Measurements from ENCODE around the gene PM20D2. TPM values are rescaled to one million over a fixed set of nuclear protein-coding genes. Genes with fewer than 3 reads are reported as not detected.

PM20D2 gene
- polyA plus RNA-seq, 1 experiment, result 6.5 TPM

GRCh38 chr6:89138173-89138572 lies 7.7 kb upstream of the PM20D2 start:
- DNase-seq (ENCODE audit: low read depth, low spot score), result no peak
- ChIA-PET POLR2A (interaction anchor here (0.8 kb wide), 1 partner anchor 58 kb away, joined by 3 read pairs; the partner anchor contains the start of gene PNRC1), CTCF (interaction anchor here (1.0 kb wide), 1 partner anchor 155 kb away, joined by 3 read pairs; no protein-coding TSS in a partner anchor)
- Histone ChIP-seq H3K27ac (ENCODE audit: low read depth, low read length) (no peak overlapping the region), H3K4me3 (ENCODE audit: low read depth, low read length) (no peak overlapping the region), H3K27me3 (ENCODE audit: control insufficient read depth, insufficient read depth, low read length) (no peaks in the 10 kb centered on the region), H3K9me3 (ENCODE audit: control insufficient read depth, insufficient read depth, low read length) (no peaks in the 10 kb centered on the region)
- no peak for TF ChIP-seq CTCF (IDR thresholded peaks at IDR 0.05; ENCODE audit: low read depth, low read length)

- no peaks in the 10 kb centered on the region for H3K9me3 ChIP-seq (ENCODE audit: control insufficient read depth, insufficient read depth, low read length)
- DNase-seq (ENCODE audit: low read depth, low spot score), result no peak
- ChIA-PET POLR2A (no interaction called here), CTCF (interaction anchor here (0.6 to 1.1 kb wide), 4 partner anchors 102 to 157 kb away, joined by 3 to 5 read pairs (median 3); no protein-coding TSS in a partner anchor)
- peak overlapping the region; percentile 11 for H3K27ac ChIP-seq (ENCODE audit: low read depth, low read length)
- TF ChIP-seq CTCF (IDR thresholded peaks at IDR 0.05; ENCODE audit: low read depth, low read length), result no peak
- H3K27me3 ChIP-seq (ENCODE audit: control insufficient read depth, insufficient read depth, low read length), result peaks cover 4% of the 10 kb centered on the region
- H3K4me3 ChIP-seq (ENCODE audit: low read depth, low read length), result no peak overlapping the region
Measured at GRCh38 chr6:89139509-89140346, 6.1 kb upstream of the PM20D2 start.

- Histone ChIP-seq H3K4me3 (ENCODE audit: low read depth, low read length) (no peak overlapping the region), H3K27ac (ENCODE audit: low read depth, low read length) (no peak overlapping the region), H3K9me3 (ENCODE audit: control insufficient read depth, insufficient read depth, low read length) (no peaks in the 10 kb centered on the region), H3K27me3 (ENCODE audit: control insufficient read depth, insufficient read depth, low read length) (peaks cover 4% of the 10 kb centered on the region)
- ChIA-PET POLR2A (no interaction called here), CTCF (interaction anchor here (0.6 to 0.8 kb wide), 5 partner anchors 28 to 158 kb away, joined by 3 to 5 read pairs (median 4); no protein-coding TSS in a partner anchor)
- no peak for TF ChIP-seq CTCF (IDR thresholded peaks at IDR 0.05; ENCODE audit: low read depth, low read length)
- no peak for DNase-seq (ENCODE audit: low read depth, low spot score)
Measured at GRCh38 chr6:89140347-89141156, 5.3 kb upstream of the PM20D2 start.

- ChIA-PET POLR2A (interaction anchor here (0.7 kb wide), 1 partner anchor 10 kb away, joined by 3 read pairs; no protein-coding TSS in a partner anchor), CTCF (interaction anchor here (0.5 to 2.8 kb wide), 5 partner anchors 22 to 162 kb away, joined by 3 to 12 read pairs (median 5); no protein-coding TSS in a partner anchor)
- H3K9me3 ChIP-seq (ENCODE audit: control insufficient read depth, insufficient read depth, low read length), result peaks cover 4% of the 10 kb centered on the region; the same call in 1 of the 2 replicates
- no peak for TF ChIP-seq CTCF (IDR thresholded peaks at IDR 0.05; ENCODE audit: low read depth, low read length)
- DNase-seq (ENCODE audit: low read depth, low spot score), result no peak
- peaks cover 4% of the 10 kb centered on the region for H3K27me3 ChIP-seq (ENCODE audit: control insufficient read depth, insufficient read depth, low read length)
- H3K27ac ChIP-seq (ENCODE audit: low read depth, low read length), result no peak overlapping the region
- H3K4me3 ChIP-seq (ENCODE audit: low read depth, low read length), result no peak overlapping the region
Measured at GRCh38 chr6:89144354-89144906, 1.4 kb upstream of the PM20D2 start.

All from AG04450 (cell line).